Activated CD8-positive, alpha-beta memory T cell treated with anti-CD3 and anti-CD28 coated beads, Interleukin-2, amount 50 U/mL, for 4 hours (primary cell): ENCODE results near the gene TTC1.
"Not testable (repeated sequence)": the region's sequence is repeated elsewhere in the genome, so short reads cannot be mapped to it uniquely, and the experiment has no call there.

Experiments
- DNase-seq: peaks from one replicate; pipeline ENCODE4 v3.0.0-alpha.2; 2020

TTC1 gene

GRCh38 chr5:160001457-160001856 is 7.5 kb upstream of the TTC1 start:
- DNase-seq, result no peak

DNA sequence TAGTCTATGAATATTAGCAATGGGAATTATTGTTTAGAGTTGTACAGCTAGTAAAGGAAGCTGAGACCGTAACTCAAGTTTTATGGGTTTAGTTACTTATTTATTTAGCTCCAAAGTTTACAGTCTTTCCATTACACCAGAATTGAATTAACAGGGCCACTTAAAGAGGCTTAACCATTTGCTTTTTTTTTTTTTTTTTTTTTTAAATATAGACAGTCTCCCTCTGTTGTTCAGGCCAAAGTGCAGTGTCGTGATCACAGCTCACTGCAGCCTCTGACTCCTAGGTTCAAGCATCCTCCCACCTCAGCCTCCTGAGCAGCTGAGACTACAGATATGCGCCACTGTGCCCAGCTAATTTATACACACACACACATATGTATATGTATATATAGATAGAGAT is 1.4 kb upstream of the TTC1 start:
- DNase-seq, result no peak

- not testable (repeated sequence) for DNase-seq
These were observed 436 bp upstream of the TTC1 start for GRCh38 chr5:160008529-160008876.

DNA sequence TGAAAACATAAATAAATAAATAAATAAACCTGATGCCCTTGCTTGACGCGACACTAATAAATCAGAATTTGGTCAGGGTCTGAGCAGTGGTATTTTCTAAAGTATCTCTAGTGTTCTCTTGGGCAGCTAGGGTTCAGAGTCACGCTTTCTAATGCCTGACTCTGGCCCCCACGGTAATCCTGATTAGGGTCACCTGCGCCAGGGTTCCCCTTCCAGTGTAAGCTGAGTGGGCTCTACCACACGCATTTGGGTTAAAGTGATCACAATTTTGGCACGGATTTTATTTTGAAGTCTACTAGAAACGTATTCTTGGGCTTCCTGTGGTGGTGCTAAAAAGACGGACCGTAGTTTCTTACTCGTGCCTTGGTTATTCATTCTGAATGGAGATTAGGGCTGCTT is 651 bp downstream of the TTC1 start:
- DNase-seq, result no peak

DNA sequence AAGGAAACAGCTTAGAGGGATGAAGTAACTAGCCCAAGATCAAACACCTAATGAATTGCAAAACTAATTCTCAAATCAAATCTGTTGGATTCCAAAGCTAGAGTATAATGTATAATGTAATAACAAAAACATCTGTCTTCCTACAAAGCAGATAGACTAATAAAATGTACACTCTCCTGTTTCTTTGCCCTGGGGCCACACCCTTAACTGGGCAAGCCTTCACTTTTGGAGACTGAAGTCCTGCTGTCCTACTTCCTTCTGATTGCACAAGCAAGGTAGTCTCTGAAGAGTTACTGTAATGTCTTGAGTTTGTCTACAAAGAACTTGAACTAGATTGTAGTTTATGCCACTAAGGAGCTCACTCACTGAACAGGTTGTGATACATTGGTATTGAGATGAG is 2.5 kb downstream of the TTC1 start:
- DNase-seq, result no peak

GRCh38 chr5:160014197-160014596 is 5.3 kb downstream of the TTC1 start:
- not testable (repeated sequence) for DNase-seq

DNA sequence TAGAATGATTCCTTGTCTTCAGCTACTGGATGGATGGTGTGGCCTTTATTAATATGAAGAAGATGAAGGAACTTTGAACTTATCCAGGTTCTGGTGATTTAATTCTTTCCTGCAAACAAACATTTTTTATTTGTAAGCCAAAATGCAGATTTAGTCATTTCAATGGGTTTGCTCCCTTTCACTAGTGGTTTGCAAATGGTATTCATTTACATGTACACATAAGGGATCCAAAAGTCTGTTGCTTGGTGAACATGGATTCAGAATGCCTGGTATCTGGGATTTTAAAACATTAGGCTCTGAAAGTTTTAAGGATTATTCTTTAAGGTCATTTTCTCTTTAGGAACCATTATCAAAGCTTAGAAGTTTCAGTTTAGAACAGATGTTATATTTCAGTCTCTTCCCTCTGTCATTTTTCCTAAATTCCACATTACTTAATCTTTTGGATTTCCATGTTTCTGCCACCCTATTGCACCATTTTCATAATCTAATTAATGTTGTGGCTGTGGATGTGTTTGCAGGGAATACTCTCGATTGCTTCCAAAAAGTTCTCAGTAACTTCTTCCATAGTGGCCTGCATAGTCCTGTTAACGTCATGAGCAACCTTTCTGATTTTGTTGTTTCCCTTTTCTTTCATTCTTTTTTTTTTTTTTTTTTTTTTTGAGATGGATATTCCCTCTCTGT is 10.1 kb downstream of the TTC1 start:
- no peak for DNase-seq

GRCh38 chr5:160020266-160020770 is 11.4 kb downstream of the TTC1 start:
- DNase-seq, result no peak

DNA sequence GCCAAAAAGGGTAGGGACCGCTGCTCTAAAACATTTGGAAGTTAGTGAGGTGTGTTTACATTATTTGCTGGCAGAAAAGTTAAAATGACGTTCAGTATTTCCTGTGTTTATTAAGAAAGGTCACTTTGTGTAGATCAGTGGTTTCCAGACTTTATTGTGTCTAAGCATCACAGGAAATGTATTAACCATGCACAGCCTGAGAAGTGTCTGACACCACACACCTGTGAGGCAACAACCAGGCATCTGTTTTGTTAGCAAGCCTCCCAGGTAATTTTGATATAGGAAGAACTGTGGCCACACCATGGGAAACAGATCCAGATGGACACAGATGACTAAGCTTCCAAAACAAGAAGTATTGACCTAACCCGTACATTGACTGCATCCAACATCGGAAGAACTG is 12.0 kb downstream of the TTC1 start:
- DNase-seq, result no peak

DNA sequence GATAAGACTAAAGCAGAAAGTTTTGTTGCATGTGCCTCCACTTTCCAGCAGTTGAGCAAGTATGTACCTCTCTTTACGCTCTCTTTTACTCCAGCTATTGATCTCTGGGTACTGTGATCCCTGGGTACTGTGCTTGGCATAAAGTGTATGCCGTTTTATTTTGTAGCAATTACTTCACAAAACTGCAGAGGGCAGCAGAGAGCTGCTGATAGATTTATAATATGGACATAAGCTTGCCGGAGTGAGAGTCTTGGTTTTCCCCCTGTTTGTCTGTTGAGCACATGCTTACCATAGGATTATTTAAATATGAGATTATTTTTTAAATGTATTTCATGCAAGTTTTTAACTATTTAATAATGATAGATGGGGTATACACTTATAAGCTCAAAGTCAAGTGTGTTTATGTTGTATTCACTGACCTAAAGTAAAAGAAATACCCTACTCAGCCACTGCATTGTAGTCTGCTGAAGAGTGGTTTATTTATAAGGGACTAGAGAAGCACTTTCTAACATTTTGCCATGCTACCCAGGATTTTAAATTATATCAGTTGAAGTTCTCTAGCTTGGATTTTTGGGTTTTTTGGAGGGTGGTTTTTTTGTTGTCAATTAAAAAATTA is 13.0 kb downstream of the TTC1 start:
- DNase-seq, result peak; percentile 47

GRCh38 chr5:160023007-160023907 is 14.3 kb downstream of the TTC1 start:
- no peak for DNase-seq

DNA sequence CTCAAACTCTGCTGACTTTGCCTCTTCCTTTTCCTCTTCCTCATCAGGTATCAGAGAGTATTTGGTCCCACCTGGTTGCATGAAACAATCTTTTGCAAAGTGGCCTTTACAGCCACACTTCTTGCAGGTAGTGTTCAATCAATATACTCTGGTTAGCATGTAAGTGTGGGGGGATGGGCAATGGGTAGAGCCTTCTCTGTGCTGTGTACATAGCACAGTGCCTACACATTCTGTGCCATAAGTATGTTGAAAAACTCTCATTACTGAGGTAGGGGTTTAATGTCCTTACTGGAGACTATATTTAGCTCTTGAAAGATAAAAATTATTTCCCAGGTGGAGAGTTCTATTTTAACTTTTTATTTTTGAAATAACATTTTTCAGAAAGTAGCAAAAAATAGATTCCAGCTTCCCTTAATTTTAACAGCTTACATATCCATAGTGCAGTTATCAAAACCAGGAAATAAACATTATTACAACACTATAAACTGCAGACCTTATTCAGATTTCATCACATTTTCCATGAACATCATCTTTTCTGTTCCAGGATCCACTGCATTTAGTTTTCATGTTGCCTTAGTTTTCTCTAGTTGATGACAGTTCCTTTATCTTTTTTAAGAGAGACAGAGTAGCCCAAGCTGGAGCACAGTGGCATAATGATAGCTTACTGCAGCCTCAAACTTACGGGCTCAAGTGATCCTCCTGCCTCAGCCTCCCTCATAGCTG is 15.1 kb downstream of the TTC1 start:
- no peak for DNase-seq

GRCh38 chr5:160029004-160029403 is 20.1 kb downstream of the TTC1 start:
- DNase-seq, result no peak

- no peak for DNase-seq
These were observed 20.7 kb downstream of the TTC1 start for GRCh38 chr5:160029540-160030139.

- no peak for DNase-seq
These were observed 21.9 kb downstream of the TTC1 start for GRCh38 chr5:160030631-160031377.

GRCh38 chr5:160033546-160034252 is 24.8 kb downstream of the TTC1 start:
- no peak for DNase-seq

GRCh38 chr5:160036243-160036642 is 27.3 kb downstream of the TTC1 start:
- no peak for DNase-seq

DNA sequence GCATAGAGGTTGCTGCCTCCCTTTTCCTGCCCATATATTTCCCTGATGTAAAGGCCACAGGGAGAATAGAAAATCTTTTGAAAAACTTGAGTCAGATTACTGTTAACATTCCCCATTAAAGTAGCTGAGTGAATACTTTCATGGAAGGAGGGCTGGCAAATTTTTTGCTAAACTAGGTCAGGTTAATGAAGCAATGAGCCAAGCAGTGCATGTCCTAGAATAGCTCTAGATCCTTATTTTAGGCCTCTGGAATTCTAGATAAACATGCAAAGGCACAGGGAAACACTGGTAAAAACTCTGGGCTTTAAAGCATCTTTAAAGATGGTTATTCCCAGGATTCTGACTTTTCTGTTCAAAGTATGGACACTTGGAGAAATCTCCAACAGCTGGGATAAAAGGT is 27.9 kb downstream of the TTC1 start:
- DNase-seq, result no peak

- DNase-seq, result no peak
These were observed 31.0 kb downstream of the TTC1 start for GRCh38 chr5:160039810-160040470.

GRCh38 chr5:160040471-160040835 is 31.5 kb downstream of the TTC1 start:
- DNase-seq, result no peak

GRCh38 chr5:160042671-160043070 is 33.7 kb downstream of the TTC1 start:
- no peak for DNase-seq
